Endometrium (tissue), 2 donors: Measurements from ENCODE around the gene SDF2.
"Not testable (repeated sequence)": the region's sequence is repeated elsewhere in the genome, so short reads cannot be mapped to it uniquely, and the experiment has no call there.

Experiments used
- FAIRE-seq: peaks from 2 replicates; lab custom pipeline; 2012; peaks lifted over from hg19 to GRCh38; lab: Jason Lieb, UNC
- donor health status: control.
- donor health status: control.

The SDF2 gene

DNA sequence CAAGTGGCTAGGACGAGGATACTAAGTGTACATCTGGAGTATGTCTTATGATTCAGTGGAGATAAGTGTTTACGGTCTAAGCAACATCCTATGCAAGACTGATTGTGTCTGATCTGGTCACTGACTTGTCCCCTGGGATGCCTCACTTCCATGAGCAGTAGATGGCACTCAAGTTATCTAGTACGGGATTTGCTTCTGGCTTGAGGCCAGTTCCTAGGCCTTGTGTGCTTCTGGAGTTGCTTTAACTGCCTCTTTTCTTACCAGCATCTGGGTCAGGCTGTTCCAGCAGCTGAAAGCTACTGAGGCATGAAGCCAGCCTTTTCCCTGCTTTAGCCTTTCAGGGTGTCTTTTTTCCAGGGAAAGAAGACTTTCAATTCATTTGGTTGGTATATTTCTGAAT is 23.3 kb upstream of the SDF2 start:
- no peak for FAIRE-seq

DNA sequence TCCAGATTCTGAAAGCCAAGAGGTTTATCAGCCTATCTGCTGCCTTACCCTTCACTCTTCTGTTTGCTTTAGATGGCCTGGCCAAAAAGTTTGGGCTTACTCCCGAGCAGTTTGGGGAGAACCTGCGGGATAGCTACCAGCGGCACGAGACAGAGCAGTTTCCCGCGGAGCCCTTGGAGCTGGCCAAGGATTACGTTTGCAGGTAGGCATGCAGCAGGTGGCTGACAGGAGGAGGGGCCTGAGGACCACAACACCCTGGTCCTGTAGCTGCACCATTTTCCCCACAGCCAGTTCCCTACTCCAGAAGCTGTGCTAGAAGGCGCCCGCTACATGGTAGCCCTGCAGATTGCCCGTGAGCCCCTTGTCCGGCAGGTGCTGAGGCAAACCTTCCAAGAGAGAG is 20.9 kb upstream of the SDF2 start:
- FAIRE-seq: no peak

DNA sequence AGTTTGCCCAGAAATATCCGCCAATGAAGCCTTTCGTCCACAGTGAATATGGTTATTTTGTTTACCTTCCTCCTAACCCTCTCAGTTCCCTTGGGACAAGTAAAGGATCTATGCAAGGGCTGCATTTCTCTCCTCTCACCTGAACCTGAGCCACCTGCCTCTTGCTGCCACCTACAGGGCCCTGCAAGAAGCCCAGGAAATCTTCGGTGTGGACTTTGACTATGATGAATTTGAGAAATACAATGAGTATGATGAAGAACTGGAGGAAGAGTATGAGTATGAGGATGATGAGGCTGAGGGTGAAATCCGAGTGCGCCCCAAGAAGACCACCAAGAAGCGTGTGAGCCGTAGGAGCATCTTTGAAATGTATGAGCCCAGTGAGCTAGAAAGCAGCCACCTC is 14.3 kb upstream of the SDF2 start:
- FAIRE-seq: no peak

DNA sequence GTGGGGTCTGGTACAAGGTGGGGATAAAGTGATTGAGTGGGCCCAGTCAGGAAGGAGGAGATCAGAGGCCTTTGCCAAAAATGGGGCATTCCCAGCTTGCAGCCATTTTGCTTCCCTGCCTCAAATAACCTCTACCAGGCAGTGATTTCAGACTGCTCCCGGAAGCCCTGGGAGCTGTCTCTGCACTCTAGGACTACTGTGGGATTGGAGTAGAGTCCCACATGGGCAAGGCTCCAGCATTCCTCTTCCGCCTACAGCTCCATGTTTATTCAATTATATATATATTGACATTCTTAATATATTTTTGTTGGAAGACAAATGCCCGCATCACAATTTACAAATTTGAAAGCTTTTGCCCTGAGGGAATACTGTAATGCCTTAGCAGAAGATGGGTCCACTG is 13.8 kb upstream of the SDF2 start:
- no peak for FAIRE-seq

DNA sequence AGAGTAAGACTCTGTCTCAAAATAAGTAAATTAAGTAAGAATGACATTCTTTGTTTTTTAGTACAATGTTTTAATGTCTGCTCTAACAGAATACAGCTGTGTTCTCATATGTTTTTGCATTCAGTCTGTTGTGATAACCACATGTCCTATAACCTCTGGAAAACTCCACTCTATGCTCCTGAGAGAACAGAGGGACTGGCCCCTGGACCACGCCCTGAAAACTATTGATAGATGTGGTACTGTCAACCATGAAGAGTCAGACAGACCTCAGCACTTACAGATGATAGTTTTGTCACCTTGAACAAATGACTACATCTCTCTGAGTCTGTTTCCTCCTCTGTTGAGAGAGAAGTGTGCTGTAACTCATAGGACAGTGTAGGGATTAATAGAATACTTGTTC is 8.2 kb upstream of the SDF2 start:
- FAIRE-seq: no peak

DNA sequence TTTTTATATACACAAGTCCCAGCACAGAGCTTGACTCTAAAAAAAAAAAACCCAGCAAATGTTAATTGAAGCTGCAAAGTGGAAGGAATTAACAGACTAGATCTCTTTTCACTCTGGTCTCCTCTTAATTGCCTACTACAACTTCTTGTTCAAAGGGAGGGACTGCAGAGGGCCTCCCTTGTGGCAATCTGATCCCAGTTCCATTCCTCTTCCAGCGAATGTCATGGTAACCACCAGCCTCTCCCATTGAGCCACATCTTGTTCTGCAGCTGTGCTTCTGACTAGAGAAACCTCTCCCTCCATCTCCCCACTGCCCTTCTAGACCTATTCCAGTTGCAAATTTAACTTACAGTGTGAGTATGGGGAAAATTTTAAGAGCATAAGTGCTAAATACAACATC is 6.2 kb upstream of the SDF2 start:
- FAIRE-seq: no peak

DNA sequence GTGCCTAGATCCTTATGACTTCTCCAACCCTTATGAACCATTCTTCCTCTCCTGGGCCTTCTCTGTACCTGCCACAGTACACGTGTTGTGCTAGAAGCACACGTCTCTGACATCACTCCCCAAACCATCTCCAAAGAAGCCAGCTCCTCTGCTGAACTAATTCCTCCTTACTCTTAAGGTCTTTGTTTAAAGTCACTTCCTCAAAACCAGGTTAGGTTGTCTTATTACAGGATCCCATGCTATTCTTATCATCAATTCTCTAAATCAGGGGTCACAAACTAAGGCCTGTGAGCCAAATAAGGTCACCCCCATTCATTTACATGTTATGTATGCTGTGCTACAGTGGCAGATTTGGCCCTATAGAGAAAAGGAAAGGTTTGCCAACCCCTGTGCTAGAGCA is 4.3 kb upstream of the SDF2 start:
- FAIRE-seq: no peak

DNA sequence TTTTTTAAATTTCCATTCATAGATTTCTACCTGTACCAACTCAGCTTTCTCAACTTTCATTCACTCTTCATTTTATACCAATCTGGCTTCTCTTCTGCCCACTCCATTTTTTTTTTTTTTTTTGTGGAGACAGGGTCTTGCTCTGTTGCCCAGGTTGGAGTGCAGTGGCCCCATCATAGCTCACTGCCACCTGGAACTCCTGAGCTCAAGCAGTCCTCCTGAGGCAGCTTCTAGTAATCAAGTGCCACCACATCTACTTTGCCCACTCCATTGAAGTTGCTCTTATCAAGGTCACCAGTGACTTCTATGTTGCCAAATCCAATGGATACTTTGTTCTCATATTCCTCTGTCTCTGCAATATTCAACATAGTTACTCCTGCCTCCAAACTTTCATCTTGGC is 2.0 kb upstream of the SDF2 start:
- FAIRE-seq: no peak

DNA sequence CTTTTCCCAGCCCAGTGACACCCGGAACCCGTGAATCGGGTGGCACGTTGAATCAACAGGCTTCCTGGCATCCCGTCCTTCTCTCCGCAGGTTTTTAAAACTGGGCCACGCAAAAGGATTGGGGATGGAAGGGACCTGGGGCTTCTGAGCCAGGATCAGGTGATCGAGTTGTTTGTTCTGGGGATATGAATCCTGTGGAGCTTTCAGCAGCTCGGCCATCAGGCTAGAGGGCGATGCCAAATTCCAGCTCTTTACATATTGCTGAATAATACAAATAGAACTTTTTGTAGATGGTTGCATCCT is 772 bp upstream of the SDF2 start:
- no peak for FAIRE-seq

DNA sequence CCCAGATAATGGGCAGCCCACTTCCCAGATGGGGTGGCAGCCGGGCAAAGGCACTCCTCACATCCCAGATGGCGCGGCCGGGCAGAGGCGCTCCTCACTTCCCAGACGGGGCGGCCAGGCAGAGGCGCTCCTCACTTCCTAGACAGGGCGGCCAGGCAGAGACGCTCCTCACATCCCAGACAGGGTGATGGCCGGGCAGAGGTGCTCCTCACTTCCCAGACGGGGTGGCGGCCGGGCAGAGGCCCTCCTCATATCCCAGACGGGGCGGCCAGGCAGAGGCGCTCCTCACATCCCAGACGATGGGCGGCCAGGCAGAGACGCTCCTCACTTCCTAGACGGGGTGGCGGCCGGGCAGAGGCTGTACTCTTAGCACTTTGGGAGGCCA is 2.2 kb downstream of the SDF2 start:
- FAIRE-seq: not testable (repeated sequence)

DNA sequence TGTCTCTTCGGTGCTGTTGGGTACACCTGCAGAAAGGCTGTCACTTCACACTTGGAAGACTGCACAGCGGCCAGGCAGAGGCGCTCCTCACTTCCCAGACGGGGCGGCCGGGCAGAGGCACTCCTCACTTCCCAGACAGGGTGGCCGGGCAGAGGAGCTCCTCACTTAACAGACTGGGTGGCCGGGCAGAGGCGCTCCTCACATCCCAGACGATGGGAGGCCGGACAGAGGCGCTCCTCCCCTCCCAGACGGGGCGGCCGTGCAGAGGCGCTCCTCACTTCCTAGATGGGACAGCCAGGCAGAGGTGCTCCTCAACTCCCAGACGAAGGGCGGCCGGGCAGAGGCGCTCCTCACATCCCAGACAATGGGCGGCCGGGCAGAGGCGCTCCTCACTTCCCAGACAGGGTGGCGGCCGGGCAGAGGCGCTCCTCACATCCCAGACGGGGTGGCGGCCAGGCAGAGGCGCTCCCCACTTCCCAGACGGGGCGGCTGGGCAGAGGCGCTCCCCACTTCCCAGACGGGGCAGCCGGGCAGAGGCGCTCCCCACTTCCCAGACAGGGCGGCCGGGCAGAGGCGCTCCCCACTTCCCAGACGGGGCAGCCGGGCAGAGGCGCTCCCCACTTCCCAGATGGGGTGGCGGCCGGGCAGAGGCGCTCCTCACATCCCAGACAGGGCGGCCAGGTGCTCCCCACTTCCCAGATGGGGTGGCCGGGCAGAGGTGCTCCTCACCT is 2.8 kb downstream of the SDF2 start:
- FAIRE-seq: not testable (repeated sequence)

DNA sequence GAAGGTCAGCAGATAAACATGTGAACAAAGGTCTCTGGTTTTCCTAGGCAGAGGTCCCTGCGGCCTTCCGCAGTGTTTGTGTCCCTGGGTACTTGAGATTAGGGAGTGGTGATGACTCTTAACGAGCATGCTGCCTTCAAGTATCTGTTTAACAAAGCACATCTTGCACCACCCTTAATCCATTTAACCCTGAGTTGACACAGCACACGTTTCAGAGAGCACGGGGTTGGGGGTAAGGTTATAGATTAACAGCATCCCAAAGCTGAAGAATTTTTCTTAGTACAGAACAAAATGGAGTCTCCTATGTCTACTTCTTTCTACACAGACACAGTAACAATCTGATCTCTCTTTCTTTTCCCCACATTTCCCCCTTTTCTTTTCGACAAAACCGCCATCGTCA is 3.4 kb downstream of the SDF2 start:
- FAIRE-seq: not testable (repeated sequence)

DNA sequence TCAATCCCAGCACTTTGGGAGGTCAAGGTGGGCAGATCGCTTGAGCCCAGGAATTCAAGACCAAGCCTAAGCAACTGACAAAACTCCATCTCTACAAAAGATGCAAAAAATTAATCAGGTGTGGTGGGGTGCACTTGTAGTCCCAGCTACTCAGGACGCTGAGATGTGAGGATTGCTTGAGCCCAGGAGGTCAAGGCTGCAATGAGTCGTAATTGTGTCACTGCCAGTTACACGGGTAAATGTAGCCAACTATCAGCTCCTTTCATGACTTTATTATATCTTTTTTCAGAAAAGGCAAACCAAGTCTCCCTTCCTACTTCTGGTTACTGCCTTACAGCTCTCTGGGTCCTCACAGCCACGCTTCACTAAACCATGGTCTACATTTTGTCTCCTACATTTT is 4.0 kb downstream of the SDF2 start:
- FAIRE-seq: no peak

DNA sequence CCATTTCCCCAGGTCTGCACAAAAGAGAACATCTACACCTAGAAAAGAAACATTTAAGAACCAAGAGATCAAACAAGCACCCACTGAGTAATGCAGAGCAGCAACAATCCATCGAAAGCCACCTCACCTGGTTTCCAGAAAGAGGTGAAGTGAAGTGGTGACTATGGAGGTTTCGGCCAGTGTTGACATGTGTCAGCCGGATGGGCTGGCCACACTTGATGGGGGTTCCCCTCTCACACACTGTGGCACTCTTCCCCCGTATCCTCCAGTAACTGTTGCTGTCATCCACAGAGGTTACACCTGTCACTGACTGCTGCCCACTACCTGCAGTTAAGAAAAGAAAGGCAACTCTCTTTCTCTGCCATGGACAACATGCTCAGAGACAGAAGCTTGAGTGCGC is 6.5 kb downstream of the SDF2 start:
- FAIRE-seq: no peak

DNA sequence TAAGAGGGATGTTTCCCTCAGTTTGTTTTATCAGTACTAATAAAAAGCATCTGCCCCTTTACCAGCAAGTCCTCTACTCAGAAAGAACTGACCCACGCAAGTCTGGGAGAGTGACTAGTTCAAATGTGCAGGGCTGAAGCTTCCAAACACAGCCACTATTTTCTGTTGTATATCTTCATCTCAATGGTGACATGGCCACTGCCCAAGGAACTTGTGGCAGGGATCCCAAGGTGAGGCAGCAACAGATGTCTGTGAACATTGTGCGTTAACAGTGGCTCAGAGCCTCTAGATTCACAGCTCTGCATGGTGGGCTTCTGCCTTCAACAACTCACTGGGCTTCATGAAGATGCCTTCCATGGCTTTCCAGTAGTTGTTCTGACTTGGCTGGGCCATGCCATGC is 13.0 kb downstream of the SDF2 start:
- no peak for FAIRE-seq

DNA sequence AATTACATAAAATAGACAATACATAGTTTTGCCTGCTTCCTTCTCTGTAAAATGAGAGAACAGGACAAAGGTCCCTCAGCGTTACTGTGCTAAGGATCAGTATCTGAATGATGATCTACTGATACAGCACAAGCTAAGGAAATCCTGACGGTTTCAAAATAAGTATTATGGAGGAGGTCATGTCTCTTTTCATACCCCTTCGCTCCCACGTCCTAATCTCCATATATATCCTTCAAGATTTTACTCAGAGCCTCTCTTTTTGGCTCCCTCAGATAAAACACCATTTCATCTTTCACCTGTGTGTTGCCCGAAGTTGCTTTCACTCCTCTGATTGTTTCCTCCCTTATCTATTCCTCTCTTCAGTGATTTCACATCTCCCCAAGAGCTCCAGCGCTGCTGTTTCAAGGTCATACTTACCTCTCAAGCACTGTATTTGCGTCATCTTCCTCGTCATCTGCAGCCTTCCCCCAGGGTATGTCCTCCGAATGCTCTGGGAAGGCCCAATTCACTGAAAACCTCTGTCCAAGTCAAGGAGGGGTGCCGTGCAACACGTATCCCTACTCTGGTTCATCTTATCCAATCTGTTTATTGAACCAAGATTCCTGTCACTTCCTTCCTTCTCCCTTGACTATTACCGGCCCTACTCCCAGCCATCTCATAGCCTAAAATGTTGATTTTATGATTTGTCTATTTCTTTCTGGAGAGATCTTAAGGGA is 15.5 kb downstream of the SDF2 start:
- no peak for FAIRE-seq

DNA sequence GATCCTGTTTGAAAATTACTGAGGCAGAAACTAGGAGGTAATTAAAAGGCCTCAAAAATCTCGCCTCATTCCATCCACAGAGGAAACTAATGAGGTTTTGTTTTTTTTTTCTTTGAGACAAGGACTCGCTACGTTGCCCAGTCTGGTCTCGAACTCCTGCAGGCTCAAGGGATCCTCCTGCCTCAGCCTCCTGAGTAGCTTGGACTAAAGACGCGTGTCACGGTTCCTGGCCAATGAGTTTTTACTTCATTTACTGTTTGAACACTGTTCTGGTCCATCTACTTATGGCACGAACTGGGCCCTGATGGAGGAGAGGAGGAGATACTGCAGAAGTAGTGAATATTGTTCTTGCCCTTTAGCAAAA is 16.1 kb downstream of the SDF2 start:
- FAIRE-seq: no peak

DNA sequence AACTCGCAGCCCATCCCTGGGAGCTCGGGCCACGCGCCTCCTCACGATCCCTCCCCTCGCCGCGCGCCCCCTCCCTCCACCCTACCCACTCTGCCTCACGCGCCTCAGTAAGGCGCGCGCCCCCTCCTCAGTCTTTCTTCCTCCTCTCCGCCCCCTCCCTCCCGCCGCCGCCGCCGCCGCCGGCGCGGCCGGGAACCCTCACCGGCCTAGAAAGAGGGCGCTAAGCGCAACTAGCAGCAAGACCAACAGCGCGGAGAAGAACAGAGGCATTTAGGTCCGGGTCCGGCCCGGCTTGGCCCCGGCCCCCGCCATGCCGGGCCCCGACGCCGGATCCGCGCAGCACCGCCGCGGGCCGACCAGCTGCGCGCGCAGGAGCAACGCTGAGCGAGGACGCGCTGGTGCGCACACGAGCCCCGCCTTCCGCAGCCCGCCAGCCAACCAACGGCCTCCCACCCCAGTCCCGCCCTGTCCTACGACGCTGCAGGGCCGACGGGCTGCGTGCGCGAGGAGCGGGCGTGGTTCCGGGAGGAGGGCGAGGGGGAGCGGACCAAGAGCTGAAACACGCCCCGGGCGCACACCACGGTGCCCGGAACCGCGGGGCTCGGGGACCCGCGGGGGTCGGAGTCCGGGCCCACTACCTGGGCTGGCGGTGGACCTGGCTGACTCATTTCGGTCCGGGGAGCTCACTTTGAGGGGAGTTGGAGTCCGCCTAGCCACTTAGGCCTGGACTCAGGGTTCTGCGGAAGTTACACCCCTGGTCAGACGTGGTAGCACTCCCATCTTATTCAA is 16.7 kb downstream of the SDF2 start, which contains the start of gene BLTP2:
TSS of gene BLTP2 (minus strand) at position 372 of the 789 bp plus-strand sequence. CDS start at position 270, 102 bp downstream.
- FAIRE-seq: no peak

DNA sequence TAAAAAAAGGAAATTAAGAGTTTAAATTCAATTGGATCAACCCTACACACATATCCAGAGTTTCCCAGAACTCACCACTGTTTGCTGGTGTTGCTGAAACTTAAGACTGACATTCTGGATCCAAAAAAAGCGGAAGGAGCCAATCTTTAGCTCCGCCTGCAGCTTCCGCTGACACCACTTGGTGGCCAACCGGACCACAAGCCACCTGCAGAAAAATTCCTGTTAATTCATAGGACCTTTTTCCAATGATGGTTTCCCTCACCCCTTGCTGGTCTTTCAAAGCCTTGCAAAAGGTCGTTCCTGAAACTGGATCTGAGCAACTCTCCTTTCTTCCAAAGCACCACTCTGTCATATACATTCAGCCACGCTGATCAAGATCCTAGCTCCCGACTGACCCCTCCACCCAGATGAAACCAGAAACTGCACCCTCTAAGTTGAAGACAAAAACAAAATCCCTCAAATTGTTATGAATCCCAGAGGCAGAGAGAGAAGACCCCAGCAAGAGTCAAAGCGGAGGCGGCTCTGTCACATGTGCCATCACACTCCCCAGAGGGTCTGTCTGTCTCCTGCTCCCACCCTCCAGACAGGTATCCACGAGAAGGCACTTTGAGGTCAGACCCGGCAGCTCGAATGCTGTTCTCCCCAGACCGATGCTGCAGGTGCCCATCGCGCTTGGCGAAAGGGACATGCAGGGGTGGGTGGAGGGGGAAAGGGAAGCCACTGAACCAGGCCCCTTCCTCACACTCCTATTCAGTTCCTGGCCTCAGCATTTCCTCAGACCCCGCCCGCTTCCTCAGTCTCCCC is 17.5 kb downstream of the SDF2 start:
- no peak for FAIRE-seq

DNA sequence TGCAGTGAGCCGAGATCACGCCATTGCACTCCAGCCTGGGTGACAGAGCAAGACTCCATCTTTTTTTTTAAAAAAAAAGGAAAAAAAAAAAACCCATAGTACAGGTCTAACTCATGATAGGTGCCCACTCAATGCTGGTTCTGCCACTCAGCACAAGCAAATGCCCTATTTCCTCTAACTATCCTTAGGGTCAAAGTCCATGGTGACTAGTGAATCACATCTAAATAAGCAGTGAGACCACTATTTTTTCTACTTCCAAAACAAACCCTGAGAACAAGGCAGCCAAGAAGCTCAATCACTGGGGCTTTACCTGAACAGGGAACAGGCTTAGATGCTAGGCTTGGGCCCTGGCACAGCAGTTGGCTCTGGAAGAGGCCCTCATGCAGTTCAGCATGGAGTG is 20.1 kb downstream of the SDF2 start:
- no peak for FAIRE-seq

DNA sequence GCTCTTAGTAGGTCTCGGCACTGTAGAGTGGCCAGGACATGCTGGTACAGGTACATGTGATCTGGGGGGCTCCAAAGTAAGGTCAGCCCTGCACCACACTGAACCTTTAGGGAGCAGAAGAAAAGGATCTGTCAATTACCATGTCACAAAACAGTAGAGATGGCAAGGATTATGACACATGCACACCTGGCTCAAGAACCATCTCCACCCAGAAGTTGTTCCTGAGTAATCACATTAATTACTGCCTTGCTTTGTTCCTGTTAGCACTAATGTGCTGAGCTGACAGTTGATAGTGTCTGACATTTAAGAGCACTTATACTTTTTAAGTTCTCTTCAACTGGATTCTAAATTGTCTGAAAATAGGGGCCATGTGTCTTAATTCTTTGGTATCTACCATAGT is 26.2 kb downstream of the SDF2 start:
- FAIRE-seq: no peak

DNA sequence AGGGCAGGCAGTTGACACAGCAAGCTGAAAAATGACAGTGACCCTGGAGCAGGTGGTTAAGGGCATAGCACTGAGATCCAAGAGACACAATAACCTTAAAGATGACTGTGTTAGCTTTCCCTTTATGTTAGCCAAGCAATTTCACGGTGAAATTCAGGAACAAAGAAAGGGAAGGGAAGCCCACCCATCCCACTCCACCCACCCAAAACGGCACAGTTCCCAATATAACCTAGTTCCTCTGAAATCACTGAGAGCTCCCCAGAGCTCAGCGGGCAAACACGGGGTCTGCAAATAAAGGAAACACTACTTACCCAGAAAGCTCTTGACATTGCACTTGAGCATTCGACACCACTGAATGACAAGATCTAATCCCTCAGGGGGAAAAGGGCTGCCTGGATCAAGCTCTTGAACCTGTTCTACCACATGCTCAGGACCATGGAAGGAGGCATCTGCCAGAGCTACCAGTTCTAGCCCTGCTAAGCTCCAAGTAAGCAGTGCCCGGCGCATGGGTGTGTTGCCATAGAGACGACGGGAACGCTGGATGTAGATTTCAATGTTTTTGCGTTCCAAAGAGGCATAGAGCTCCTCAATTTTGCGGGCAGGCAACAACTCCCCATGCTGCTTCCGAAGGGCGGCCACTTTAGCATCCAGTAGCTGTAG is 27.4 kb downstream of the SDF2 start:
- FAIRE-seq: no peak
